GM18498 (cell line): ENCODE results near the gene FOXA3.
A peak's percentile ranks its signal among the peaks of the same experiment; 100 is the strongest.
"Not testable (repeated sequence)": the region's sequence is repeated elsewhere in the genome, so short reads cannot be mapped to it uniquely, and the experiment has no call there.

Source experiments
- ATAC-seq: cut with Tn5 transposase; IDR thresholded peaks from one replicate; pipeline ENCODE4 v1.9.1; 2021; ENCODE audit warnings: mild to moderate bottlenecking, moderate library complexity; ENCODE audit not compliant: unreplicated experiment

The FOXA3 gene

GRCh38 chr19:45887200-45887710, 23.1 kb downstream of the FOXA3 start:
- no peak for ATAC-seq

GRCh38 chr19:45889210-45889885, 25.2 kb downstream of the FOXA3 start:
- ATAC-seq, result no peak

- ATAC-seq, result no peak
Observed at GRCh38 chr19:45890877-45891276, 26.8 kb downstream of the FOXA3 start.

- ATAC-seq, result no peak
Observed at GRCh38 chr19:45895519-45895972, 31.4 kb downstream of the FOXA3 start.

- not testable (repeated sequence) for ATAC-seq
Observed at GRCh38 chr19:45895983-45896599, 32.0 kb downstream of the FOXA3 start.

GRCh38 chr19:45897261-45897812, 33.2 kb downstream of the FOXA3 start:
- ATAC-seq, result no peak

GRCh38 chr19:45899253-45899652, 35.1 kb downstream of the FOXA3 start:
- ATAC-seq, result no peak

GRCh38 chr19:45899919-45900589, 35.9 kb downstream of the FOXA3 start:
- ATAC-seq, result no peak

- ATAC-seq, result no peak
Observed at GRCh38 chr19:45900738-45901431, 36.8 kb downstream of the FOXA3 start.

- no peak for ATAC-seq
Observed at GRCh38 chr19:45901432-45901911, 37.3 kb downstream of the FOXA3 start.

- no peak for ATAC-seq
Observed at GRCh38 chr19:45901912-45902650, 38.0 kb downstream of the FOXA3 start, which contains the start of gene MYPOP. Gene MYPOP (minus strand): TSS chr19:45902613. CDS start chr19:45901773, 840 bp downstream.

- peak; percentile 85 for ATAC-seq
Observed at GRCh38 chr19:45902651-45903625, 38.8 kb downstream of the FOXA3 start.

GRCh38 chr19:45905011-45905410, 40.9 kb downstream of the FOXA3 start:
- ATAC-seq, result no peak

- ATAC-seq, result no peak
Observed at GRCh38 chr19:45906221-45906620, 42.1 kb downstream of the FOXA3 start.

- ATAC-seq, result no peak
Observed at GRCh38 chr19:45908956-45909355, 44.8 kb downstream of the FOXA3 start.

- no peak for ATAC-seq
Observed at GRCh38 chr19:45911291-45911690, 47.2 kb downstream of the FOXA3 start.

- ATAC-seq, result no peak
Observed at GRCh38 chr19:45913874-45914830, 50.0 kb downstream of the FOXA3 start, which contains the start of gene NANOS2. Gene NANOS2 (minus strand): TSS chr19:45914778. CDS start chr19:45914693, 85 bp downstream.
